Posterior cingulate gyrus (tissue), 11 donors: ENCODE measurements around the gene ELMO1.

Source experiments
- DNase-seq, 10 donors: peaks; one replicate each; pipeline versions ENCODE4 v3.0.0 to v3.0.0-alpha.2; 2020 to 2021; ENCODE audit warnings: mixed read lengths in 3 of 10
- intact Hi-C: fragments of 100-400 bp; cut with DNase I; formaldehyde crosslinking; loops from one replicate; pipeline ENCODE4 v1.15.1; 2023

Gene ELMO1

DNA sequence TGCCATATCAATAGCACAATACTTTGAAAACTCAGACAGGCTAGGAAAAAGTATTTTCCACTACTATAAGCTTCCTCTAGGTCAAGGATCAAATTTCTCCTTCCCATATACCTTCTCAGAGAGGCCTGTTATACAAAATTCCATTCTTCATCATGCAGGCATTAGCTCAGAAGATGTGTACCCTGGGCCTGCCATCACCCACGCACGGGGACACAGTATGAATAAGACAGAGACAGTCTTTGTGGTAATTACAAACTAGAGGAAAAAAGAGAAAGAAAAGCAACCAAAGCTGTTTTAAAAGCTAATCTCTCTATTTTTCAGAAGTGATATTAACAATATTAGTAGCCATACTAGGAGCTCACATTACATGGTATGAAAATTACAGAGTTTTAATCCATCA is 487.6 kb downstream of the ELMO1 start:
- intact Hi-C loops = loop anchor here (10.0 kb wide), 1 partner anchor 476 kb away; no protein-coding TSS in a partner anchor
- peak in 1 of 10 donors; percentile 38 for DNase-seq

DNA sequence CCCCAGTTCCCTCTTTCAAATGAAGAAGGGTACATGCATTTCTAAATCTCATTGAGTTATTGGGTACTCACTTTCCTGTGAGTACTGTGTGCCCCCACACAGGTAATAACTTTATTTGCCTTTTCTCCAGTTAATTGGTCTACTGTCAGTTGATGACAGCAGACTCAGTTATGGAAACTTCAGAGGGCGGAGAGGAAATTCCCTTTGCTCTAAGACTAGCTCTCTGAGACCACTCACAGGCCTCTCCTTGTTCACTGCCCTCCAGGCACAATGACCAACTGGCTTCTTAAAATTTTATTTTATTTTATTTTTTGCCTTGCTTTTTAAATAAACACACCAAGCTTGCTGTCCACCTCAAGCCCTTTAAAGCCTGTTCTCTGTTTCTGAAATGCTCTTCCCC is 488.6 kb downstream of the ELMO1 start:
- intact Hi-C loops = loop anchor here (10.0 kb wide), 1 partner anchor 475 kb away; no protein-coding TSS in a partner anchor
- no peak for DNase-seq

DNA sequence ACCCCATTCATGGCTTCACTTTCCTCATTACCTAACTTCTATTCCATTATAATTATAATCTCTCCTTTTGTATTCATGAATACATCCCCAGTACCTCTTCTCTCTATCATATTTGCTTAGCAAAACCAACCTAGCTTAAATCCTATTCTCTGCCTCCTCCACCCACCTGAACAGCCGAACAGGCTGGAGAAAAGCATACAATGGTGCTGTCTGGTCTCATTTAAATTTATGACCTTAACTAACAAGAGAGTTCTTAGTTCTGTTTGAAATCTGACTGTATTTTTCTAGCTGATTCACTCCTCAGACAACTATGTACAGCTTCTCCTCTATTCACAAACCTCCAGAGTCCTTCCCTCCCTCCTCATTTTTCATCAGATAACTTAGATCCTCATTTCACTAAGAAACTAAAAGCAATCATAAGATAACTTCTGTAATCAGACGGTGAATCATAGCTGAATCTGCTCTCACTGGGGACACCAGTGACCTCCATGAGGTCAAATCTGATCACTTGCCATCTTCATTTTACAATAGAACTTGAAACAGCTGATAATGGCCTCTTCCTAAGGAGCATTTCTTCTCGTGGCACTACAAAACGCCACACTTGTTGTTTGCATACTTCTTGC is 490.4 kb downstream of the ELMO1 start:
- intact Hi-C loops = no loop called here
- DNase-seq = no peak

DNA sequence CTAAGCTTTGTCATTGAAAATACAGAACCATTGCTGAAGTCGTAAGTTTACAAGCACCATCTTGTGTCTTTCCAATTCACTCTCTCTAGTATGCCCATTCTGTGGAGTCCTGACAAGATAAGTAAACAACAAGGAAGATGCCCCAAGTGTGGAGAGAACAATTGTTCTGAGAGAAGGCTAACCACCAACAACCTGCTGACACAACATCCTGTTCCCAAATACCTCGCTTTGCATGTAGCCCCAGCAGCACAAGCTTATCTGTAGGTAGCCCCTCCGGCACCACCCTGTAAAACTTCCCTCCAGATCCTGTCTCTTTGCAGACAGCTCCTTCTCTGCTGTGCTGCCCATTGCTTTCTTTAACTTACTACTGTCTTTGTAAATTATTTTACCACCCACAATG is 491.0 kb downstream of the ELMO1 start:
- intact Hi-C loops = no loop called here
- DNase-seq = no peak

DNA sequence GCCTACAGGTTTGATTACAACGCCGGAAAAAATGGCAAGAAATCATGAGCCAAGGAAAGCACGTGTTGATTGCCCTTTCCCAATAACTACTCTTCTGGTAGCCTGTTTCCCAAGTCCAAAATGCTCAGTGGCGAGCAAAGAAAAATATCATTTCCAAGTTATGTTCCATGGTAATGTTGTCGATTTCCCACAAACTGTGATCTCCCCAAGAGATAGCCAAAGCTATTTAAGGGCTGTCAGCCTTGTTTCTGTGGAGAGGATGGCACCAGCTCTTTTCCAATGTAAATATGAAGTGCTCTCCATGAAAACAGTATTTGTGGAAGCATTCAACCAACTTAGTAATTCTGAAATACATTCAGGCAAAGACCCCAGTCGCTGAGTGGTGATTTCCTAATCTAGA is 491.9 kb downstream of the ELMO1 start:
- no peak for DNase-seq
- intact Hi-C loops = no loop called here

DNA sequence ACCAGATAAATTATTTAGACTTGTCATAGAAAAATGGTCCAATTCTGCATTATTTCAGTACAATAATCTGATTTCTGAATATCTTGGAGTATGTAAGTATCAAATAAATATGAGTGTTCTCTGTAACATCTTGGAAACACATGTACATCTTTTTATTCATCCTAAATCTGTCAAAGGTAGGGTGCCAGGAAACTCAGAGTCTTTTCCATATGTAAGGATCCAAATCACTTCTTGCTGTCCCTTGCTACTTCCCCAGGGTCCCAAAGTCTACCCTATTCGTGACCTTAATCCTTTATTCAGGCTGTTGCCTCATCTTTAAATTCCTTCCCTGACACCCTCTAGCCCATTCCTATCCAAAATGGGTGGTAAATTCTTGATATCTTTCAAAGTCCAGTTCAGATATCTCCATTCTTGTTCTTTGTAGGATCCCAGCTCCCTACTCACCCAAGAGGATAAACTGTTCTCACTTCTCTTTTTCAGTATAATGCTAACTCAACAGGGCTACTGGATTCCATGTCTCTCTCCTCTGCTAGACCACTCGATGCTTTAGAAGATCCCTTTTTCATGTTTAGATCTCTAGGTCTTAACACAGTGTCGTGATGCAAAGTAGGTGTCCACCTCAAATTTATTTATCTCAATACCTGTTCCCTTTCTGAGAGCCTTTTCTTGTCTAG is 493.1 kb downstream of the ELMO1 start:
- DNase-seq = no peak
- intact Hi-C loops = no loop called here

DNA sequence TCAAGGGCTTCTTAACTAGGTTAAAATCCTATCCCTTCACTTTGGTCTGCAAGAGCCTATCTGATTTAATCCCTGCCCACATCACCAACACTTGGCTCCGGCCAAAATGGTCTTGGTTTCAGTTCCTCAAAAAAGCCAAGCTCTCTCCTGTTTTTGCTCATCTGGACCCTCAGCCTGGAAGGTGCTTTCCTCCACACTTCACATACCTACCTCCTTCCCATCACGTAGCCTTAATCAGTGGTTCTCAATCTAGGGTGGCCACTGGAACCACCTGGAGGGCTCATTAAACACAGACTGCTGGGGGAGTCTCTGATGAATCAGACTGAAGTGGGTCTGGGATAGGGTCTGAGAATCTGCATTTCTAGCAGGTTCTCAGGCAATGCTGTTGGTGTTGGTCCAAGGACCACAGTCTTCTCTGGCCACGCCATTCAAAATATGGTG is 497.4 kb downstream of the ELMO1 start:
- DNase-seq = no peak
- intact Hi-C loops = no loop called here

DNA sequence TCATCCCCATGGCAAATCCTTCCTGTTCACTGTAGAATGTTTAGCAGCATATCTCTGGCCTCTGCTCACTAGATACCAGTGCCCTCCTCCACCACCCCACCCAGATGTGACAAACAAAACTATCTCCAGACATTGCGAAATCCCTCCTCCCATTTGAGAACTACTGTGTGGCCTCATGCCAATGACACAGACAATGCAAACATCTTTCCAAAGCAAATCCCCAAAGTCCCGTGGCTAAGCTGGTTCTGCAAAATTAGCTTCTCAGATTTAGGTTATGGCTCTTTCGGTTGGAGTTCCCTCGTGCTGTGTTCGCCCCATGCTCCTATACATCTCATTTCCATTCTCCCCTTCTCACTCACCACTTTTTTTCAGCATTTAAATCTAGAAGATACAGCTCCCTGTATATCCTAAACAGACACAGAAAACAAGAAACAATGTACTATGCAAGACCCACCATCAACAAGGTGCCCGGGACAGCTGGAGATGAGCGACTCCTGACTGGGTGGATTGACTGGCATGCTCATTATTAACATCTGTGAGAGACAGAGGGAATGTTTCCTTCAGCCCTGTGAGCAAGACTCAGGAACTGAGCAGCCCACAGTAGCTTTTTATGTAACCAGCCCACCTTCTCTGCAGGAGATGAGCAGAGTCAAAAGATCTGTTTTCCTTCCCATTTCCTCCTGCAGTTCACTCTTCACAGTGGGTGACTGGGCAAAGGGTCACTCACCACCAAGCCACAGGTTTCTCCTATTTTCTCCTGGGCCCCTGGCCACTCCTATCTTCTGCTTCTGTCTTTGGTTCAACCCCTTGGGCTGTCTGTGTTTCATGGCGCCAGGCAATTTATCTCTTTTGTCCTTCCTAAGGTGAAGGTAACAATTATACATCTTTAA is 498.7 kb downstream of the ELMO1 start:
- peak in 1 of 10 donors; percentile 39 for DNase-seq
- intact Hi-C loops = no loop called here

DNA sequence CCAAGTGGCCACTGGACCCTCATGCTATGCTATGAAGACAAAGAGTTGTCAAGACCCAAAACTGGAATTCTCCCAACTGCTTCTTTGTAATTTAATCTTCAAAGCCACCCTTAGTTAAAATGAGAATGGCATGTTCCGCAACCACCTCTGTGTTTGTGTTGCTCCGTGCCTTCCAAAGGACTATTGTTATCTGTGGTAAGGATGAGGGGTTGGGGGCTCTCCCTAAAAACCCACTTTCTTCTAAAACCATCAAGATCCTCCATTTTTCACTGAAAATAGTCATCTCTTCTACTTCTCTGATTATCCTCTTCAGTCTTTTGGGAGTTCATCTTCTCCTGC is 502.3 kb downstream of the ELMO1 start:
- DNase-seq = no peak
- intact Hi-C loops = no loop called here

DNA sequence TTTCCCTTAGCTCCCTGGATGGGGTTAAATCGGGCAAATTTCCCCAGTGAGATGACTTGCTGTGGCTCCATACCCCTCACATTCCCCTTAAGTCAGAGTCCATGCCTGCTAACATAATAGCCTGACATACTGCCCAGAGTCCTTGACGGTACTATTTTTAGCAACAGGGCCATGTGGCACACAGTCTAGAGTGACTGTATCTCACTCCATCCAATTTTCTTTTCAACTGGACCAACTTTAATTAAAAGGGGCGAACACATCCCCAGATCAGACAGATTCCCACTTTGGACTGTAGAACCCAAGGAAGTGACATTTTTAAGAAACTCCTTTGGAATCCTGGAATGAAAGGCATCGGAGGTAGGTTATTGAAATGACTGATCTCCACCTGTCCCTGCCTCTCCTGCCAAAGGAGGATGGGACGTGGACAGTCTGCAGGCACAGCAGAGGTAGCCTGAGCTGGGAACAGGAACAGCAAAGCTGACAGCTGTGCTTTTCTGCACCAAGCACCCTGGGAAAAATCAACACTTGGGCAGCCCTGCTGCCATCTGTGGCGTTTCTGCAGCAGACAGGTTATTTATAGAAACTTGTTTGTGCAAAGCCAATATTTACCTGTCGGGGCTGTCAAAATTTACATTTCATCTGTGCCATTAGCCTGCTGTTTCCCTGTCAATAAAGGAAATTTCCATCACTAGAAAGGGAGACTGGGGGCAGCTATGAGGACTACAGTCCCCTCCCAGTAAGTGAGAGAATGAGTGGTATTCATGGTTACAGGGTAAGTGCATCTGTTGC is 502.9 kb downstream of the ELMO1 start:
- intact Hi-C loops = no loop called here
- peak in 6 of 10 donors; percentile 26 to 91 (median 64) for DNase-seq

DNA sequence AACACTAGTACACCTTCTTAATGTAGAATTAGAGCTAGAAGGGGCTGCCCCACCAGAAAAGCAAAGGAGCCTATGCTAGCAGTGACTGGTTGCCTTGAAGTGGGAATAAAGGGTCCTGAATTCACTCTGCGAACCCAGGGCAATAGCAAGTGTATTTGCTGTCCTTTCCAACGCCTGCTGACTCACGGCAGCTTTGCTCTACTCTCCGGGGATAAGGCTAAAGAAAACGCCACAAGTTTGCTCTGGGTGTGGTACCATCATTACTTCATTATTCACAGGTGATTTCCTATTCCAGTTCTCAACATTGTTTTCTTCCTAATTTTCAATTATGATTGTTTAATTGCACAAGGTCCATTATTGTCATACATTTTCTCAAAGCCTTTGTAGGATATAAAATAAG is 503.8 kb downstream of the ELMO1 start:
- no peak for DNase-seq
- intact Hi-C loops = no loop called here

DNA sequence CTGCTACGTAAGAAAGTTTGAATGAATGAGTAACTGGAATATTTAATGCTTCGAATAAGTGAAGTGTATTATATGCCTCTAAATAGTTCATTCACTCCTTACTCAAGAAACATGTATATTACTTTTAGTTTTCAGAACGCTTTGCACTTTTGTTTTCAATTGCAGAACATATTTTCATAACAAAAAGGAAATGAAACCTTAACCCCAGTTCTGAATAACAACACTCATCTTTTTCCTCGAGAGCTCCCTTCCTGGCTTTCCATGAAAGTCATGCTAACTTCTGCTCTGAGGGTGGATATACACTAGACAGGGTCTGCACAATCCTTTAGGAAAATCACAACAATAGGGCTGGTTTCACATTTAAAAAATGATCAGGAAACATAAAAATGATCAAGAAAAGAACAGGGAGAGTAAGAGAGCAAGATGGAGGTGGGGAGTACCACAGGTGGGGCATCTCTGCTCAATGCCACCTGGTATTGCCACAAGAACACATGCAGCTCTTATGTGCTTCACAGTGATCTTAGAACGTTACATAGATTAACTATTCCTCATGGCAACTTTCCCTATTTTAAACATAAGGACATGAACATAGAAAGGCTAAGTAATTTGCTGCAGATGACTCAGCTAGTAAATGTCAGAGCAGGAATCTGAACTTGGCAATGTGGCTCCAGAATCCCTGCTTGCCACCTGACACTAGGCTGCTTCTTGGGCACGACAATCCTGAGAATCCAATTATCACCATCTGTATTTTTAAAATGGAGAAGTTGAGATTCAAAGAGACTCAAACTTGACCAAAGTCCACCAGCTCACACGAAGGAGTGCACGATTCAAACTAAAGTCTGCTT is 504.9 kb downstream of the ELMO1 start:
- intact Hi-C loops = no loop called here
- no peak for DNase-seq

DNA sequence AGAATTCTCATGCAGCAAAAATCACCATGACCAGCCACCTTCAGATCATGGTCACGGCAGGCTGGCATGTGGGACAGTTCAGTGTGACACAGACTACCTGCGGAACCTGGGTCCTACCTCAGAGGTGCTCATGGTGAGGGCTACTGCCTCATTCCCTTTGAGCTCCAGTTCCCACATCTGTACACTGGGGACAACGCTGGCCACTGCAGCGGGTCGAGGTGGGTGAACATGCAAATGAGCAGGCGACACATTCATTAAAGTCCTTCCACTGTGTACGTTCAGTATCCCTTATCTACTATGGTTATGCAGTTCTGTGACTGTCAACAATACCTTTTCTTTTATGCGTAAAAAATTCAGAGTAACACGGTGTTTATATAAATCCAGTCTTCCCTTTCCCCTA is 505.7 kb downstream of the ELMO1 start:
- no peak for DNase-seq
- intact Hi-C loops = no loop called here

DNA sequence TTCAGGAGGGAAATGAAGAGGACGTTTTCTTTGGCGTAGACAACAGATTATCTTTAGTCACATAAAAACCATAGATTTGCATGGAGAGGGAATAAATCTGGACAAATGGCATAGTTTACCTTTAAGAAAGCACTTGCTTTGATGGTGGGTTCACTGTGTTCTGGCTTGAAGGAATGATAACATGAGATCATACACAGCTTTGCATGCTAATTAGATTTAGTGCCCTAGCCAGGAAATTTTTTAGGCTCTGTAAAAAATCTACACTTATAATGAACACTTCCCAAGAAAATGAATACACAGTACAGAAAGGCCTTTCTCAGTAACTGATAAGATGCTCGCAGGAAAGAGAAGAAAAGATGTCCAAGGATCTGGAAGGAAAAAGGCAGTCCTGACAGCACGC is 506.1 kb downstream of the ELMO1 start:
- intact Hi-C loops = no loop called here
- DNase-seq = no peak

DNA sequence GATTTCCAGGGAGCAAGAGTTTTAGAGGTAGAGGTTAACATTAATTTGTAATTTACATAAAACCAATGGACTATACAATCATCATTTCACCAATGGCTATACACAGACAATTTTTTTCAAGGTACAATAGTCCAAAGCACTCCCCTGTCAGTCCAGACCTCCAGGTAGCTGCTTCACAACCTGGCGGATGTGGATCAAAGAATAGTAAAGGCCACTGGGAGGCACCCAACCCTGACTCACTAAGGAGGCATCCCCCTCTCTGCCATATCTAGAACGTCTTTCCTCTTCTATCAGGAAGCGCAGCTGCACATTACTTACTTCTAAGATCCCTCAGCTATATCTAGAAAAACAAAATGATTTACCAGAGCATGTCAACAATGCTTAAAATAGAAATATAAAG is 506.6 kb downstream of the ELMO1 start:
- no peak for DNase-seq
- intact Hi-C loops = no loop called here

DNA sequence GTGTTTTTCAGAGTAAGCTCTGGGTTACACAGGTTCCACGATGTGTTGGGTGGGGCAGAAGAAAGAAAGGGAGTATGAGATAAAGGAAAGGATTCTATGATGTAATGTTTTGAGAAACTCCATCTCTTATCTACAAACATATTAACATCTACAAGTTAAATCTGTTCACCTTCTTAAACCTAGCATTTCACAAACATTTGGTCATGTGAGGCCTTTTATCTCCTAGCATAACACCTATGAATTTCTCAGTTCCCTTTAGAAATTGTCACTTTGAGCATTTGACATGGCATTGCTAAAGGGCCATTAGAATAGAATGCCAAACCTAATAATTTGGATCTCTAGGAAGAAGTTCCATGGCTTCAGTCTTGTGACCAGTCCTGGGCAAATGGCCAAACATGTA is 507.3 kb downstream of the ELMO1 start:
- no peak for DNase-seq
- intact Hi-C loops = no loop called here

DNA sequence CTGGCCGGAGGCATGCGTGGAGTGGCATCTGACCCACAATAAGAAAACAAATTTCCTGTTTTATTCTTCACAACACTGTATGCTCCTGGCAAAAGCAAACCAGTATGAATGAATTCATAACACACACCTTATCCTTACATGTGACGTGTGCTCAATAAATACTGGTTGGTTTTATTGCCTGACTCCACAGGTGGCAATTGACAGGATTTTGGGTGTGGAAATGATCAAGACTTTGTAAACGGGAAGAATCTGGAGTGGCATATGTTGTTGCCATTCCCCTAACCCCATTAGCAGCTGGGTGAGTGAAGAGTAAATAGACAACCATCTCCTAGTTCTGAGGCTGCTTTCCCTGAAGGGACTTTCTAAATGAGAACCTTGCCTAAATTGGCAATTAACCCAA is 508.8 kb downstream of the ELMO1 start:
- intact Hi-C loops = no loop called here

DNA sequence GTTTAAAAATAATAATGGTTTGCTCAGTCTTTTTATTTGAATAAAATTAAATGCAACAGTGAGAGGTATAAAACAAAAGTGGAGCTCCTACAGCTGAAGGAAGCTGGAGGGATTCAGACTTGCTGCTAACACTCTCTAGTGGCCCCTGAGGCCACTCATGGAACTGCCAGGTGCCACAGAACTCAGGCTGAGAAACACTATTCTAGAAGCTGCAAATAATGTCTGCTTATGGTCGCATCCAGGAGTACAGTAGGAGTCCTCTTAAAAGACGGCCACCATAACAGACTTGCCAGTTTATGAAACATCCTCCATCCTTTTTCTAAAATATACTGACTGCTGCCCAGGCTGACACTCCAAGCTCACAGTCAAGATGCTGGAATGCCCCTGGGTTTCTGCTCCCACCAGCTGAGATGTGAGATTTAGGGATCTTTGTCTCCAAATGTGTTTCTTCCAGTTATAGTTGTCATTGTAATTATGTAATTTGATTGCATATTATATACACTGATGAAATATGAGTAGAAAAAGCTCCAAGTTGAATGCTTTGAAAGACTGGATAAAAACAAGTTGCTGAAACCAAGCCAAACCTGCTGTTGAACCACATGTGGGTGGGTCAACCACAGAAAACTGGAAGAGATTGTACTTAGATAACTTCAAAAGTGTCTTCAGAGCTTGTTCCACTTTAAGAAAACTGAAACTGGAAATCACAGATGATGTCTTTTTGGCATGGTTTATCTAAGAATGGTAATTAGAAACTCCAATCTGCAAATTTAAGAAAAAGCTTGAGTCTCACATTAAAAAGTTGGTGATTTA is 510.7 kb downstream of the ELMO1 start:
- DNase-seq = no peak
- intact Hi-C loops = no loop called here

More for the DNA sequence above, 508.8 kb downstream of the ELMO1 start:
- DNase-seq = no peak

DNA sequence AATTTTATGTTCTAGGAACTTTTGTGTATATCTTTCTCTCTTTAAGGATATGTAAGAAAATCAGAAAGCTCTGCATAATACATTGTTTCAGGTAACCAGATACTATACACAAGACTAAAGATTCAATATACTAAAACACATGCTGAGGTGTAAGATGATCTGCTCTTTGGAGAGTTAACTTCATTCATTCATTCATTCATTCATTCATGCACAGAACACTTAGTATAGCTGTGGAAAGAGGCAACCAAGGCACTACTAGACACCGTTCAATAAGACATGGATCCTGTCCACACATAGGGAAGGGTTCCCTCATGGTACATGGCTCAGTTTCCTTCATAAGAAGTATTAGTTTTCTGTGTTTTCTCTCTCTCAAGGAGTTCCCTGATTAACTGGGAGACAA is 516.8 kb downstream of the ELMO1 start:
- intact Hi-C loops = no loop called here
- DNase-seq = no peak
